IPS DF 19.7 (cell line): Measurements from ENCODE around the gene GBA3.

Source experiments
- DNase-seq: peaks from one replicate; pipeline ENCODE4 v3.0.0-alpha.2; 2013; ENCODE audit warnings: low read depth, low spot score

Gene GBA3

DNA sequence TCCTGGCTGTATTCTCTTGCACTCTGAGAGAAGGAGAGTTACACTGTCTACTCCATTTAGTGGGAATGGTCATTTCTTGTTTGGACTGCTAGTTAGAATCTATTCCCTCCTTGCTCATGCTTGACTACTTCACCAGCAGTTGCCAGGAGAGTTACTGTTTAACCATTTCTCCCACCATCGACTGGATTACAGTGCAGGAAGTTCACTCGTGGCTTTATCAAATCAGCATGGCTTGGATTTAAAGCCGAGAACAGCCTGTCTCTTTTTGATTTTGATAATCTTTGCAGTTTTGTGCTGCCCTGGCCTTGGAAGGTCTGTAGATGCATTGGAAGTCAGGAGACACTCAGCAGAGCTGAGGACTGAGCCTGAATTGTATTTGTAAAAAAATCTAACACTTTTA is 3.2 kb downstream of the GBA3 start:
- DNase-seq = no peak

DNA sequence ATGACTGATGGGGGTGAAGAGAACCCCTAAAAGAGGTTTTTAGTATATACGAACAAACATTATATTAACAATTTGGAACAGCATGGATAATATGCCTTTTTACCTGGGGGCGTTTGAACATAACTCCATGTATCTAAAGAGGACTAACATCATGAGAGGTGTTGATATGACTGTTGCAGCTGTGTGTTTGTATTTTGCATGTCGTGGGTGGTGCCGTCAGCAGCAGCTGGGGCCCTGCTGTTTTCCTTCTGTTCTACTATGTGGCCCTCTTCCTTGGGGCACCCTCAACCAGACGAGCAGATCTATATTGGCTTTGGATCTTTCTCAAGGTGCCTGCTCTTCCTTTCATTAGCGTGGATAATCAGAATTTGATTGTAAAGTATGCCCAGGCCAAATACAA is 11.2 kb downstream of the GBA3 start:
- DNase-seq = no peak

DNA sequence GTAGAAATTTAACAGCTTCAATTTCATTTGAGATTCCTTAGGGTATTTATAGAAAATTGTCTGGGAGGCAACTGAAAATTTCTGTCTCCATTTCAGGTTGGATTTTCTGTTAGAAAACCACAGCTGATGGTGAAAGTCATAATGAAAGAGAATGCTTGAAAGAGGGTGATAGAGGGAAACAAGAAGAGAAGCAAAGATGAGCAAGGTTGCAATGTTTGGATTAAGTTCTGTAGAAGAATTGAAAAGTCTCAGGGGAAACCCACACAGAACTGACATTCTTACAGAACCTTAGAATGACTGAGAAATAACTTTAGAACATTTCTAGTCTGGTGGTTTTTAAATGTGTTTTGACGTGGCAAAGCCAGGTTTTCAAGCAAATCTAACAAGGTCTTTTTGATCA is 14.7 kb downstream of the GBA3 start:
- DNase-seq = no peak

DNA sequence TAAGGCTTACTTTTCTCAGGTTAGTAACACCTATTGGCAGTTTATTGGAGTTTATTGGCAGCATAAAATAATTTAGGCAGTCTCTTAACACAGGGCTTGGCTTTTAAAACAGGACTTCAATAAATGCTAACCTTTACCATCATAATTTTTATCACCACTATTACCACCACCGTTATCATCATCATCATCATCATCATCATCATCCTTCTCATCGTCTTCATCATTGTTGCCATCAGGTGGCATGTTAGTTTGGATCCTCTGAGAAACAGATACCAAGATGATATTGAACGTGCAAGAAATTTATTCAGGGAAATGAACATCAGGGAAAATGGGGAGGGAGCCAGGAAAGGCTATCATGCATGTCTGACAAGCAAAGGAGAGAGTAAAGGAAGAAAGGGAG is 16.2 kb downstream of the GBA3 start:
- no peak for DNase-seq

DNA sequence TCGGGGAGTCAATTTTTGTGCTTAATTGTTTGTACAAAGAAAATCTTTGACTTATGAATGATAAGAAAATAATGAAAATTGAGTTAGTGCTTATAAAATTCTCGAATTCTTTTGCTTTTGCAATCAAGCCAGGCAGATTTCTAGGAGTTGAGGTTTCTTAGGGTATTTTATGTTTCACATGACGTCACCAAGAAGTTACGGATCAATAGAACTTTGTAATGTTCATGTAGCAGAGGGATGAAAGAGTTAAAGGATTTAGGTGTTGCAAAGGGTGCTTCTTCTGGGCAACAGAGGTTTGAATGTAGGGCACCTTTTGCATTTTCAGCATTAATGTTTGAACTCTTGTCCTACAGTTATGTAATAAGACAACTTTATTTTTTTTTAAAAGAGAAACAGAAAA is 19.4 kb downstream of the GBA3 start:
- DNase-seq = no peak

DNA sequence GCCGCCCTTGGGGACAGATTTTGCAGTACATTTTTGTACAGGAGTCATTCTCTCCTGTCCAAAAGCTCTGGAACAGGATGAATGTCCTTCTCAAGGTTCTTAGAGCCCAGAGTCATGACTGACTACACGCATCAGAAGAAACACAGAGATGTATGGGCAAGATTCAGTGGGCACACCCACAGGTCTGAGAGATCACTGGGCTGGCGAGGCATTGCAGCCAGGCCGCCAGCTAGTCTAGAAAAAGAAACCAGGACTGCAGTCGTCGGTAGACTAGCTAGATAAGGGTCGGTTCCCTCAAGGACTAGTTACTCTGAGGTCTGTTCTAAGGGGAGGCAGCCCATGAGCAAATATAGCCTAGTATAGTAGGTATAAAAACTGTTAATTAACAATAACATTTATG is 19.8 kb downstream of the GBA3 start:
- DNase-seq = no peak

DNA sequence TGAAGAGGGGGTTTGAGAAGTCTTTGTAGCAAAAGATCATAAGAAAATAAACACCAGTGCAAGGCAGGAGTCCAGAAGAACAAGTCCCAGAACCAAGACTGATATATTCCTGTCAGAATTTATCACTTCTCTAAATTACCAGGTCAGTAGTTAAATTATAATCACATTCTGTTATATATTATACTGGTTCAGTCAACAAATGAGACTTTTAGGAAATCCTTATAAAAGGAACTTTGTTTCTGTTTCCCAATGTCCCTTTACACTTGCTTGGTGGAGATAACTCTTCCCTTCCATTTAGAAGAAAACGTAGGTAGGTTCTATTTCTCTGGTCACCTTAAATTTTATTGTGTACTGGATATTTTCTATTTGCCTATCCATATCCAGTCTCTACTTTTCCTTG is 21.1 kb downstream of the GBA3 start:
- DNase-seq = no peak

DNA sequence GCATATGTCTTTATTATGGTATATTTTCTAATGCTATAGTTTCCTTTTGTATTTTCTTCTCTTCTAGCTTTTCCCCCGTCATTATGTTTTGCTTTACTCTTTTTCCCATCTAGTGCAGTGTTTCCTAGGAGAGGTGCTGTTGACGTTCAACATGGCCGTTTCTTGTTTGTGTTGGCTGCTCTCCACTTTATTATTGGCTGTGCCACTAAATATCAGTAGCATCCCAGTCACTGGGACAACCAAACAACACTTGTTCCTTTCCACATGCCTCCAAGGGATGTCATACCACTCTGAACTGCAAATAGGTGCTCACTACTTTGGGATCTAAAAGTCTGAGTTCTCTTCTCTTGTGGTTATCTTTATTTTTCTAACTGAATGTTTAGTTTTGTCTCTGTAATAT is 26.5 kb downstream of the GBA3 start:
- DNase-seq = no peak

DNA sequence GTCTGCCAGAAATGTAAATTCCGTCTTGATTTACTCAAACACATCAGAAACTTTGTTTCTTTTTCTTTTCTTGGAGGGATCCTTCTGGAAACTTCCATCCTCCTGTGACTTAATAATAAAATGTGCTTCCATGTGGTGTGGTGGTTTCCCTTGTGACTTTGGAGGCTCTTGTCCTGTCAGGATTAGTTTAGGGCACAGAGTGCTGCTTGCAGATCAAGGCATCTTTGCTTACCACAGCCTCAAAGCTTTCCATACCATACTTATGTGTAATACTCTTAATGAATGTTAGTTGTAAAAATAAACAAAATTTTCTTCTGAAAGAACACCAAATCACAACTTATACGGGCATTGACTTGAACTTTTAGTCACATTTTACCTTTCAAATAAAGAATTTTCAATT is 27.4 kb downstream of the GBA3 start:
- no peak for DNase-seq

DNA sequence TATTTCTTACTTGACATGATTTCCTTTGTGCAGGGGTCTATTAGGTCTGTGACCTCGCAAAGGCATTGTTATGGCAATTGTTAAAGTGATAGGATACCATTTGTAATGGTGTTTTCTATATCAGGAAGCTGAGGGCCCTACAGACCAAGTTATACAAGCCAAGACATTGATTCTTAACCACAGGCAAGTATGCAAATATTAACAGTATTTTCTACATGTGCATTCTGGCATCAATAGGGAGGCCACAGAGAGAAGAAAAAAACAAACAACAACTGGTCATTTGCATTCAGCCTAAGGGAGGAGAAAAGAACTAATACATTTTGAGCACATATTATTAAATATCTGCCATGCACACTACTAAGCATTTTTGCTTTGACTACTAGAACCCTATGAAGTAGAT is 28.5 kb downstream of the GBA3 start:
- DNase-seq = no peak

DNA sequence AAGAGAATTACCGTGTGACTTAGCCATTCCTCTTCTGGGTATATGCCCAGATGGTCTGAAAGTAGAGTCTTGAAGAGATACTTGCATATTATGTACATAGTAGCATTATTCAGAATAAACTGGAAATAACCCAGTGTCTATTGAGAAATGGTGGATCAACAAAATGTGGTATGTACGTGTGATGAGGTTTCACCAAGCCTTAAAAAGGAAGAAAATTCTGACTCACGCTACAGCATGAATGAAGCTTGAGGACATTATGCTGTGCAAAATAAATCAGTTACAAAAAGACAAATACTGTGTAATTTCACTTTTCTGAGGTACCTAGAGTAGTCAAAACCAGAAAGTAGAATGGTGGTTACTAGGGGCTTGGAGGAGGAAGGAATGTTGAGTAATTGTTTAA is 37.3 kb downstream of the GBA3 start:
- no peak for DNase-seq

DNA sequence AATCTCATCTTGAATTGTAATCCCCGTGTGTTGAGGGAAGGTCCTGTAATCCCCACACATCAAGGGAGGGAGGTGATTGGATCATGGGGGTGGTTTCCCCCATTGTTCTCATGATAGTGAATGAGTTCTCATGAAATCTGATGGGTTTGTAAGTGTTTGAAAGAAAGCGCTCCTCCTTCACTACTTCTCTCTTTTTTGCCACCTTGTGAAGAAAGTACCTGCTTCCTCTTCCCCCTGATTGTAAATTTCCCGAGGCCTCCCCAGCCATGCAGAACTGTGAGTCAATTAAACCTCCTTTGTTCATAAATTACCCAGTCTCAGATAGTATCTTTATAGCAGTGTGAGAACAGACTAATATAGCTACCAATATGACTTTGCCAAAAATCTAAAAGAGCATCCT is 41.1 kb downstream of the GBA3 start:
- DNase-seq = no peak

DNA sequence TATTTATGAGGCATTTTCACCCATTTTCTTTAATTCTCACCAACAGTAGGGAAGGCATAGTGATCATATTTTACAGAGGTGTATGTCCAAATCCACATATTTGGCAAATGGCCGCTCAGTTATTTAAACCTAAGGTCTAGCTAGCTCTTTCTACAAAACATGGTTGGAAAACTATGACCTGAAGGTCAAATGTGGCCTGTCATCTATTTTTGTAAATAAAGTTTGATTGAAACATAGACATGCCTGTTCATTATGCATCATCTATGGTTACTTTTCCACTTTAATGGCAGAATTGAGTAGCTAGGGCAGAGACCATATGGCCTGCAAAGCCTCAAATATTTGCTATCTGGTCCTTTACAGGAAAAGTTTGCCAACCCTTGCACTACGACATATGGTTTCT is 44.2 kb downstream of the GBA3 start:
- DNase-seq = no peak

DNA sequence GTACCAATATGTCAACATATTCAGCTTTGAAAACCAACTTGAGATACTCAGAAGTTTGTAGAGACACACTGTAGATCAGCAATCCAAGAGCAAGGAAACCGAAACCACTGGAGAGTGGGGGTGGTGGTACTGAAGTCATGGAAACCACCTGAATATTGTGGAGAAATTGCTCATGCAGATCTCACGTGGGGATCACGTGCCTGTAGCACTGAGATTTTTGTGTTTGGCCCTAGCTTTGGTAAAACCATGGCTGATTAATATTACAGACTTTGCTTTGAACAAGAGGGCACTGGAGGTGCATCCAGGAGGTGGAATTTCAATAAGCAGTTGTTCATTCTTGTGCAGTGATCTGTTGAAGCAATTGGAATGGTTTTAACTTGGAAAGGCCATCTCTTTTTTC is 47.2 kb downstream of the GBA3 start:
- DNase-seq = no peak

DNA sequence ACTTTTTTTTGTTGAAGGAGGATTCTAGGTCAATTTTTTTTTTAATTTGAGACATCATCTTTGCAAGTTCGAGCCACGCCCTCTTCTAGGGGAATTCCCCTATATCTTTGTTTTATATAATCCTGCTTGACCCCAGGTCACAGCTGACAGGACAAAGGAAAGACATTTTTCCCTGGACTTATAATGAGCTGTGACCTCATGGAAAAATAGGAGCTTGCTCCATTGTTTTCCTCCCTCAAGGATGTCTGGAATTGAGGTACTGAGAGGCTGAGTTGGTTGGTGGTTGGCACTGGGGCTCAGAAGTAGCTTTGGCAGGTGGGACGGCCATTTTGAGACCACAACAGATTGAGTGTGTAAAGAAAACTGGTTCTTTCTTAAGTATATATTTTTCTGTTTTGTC is 49.0 kb downstream of the GBA3 start:
- DNase-seq = no peak

DNA sequence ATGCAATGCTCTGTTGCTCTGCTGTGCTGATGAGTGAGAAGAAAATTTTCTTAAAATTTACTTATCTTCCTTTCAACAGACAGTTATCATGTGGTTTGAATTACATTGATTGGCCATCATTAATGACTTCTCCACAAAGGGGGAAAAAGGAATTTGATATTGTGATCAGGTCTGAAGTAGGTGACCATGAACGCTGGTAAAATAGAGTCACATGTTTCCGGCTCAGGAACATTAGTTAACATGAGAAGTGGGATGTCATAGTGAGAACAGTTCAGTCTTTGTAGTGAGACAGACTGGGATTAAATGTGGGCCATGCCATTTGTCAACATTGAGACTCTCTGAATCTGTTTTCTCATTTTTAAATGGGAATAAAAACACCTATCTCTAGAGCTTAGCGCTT is 50.6 kb downstream of the GBA3 start:
- no peak for DNase-seq

DNA sequence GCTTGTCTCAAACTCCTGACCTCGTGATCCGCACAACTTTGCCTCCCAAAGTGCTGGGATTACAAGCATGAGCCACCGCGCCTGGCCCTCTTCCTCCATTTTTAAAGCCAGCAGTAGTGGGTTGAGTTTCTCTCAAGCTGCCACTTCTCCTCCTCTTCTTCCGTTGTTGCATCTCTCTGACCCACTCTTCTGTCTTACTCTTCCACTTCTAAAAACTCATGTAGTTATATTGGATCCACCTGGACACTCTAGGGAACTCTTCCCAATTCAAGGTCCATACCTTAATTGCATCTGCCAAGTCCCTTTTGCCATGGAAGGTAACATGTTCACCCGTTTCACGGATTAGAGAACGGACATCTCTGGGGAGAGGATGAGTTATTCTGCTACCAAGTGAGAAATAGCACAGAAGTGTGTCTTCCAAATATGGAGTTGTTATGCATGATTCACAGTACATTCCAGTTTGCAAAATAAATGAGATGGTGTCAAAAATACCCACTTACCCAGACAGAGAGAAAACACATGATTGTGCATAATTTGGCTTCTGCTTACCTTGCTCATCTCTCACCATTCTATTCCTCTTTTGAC is 51.8 kb downstream of the GBA3 start:
- DNase-seq = no peak

DNA sequence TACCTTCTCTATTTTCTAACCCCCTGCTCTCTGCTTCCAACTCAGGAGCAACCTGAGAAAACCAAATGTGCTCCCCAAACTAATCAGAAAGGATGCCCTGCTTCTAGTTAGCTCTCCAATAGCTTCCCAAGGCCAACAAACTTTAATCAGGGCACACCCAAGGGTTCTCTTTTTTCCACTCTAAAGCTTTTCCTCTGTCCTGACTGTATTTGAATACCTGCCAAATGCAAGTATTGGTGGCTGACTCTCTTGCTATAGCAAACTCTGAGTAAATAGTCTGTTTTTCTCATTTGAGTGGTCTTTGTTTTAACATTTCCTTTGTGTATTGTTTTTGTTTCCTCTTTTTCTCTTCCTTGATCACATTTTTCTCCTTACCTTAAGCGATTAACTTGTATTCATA is 52.5 kb downstream of the GBA3 start:
- DNase-seq = no peak

DNA sequence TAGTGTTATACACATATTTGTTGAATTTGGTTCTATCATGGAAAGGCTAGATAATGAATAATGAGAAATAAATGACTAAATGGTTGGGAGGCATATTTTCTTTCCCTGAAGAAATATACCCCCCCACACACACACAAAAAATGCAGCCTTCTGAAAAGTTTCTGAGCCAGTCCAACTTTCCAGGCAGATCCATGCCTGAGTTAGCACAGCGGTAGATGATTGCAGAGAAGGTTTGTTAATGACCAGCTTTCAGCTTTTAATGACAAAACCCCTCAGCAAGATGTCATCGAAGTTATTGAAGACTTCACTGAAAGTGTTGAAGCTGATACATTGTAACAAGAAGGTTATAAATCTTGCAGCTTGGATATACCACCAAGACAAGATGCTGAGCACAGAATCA is 61.4 kb downstream of the GBA3 start:
- DNase-seq = no peak

DNA sequence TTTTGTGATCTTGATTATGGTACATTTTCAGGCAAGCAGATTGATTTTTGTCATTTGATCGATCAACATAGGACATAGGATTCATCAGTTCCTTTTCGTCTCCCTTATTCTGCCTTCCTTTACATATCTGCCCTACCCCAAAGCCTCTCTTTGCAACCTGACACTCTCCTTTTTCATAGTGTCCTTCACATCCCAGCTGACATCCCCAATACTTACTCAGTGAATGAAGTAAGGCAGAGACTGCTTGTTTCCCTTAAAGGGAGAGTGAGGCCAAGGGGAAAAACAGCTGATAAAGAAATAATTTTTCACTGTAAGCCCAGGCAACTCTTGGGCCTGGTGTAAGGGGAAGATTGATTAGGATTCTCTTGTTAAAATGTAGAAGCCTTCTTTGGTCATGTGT is 69.8 kb downstream of the GBA3 start:
- no peak for DNase-seq

DNA sequence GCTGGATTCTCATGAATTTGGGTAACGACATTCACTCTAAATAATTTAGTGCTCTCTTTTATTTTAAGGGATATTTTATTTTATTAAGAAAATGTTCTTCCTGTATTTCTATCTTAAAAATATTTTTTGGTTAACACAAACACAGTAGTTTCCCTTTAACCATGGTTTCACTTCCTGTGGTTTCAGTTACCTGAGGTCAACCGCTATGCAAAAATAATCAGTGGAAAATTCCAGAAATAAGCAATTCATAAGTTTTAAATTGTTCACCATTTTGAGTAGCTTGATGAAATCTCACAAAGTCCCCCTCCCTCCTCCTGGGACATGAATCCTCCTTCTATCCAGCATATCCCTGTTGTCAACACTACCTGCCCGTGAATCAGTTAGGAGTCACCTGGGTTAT is 71.4 kb downstream of the GBA3 start:
- no peak for DNase-seq

DNA sequence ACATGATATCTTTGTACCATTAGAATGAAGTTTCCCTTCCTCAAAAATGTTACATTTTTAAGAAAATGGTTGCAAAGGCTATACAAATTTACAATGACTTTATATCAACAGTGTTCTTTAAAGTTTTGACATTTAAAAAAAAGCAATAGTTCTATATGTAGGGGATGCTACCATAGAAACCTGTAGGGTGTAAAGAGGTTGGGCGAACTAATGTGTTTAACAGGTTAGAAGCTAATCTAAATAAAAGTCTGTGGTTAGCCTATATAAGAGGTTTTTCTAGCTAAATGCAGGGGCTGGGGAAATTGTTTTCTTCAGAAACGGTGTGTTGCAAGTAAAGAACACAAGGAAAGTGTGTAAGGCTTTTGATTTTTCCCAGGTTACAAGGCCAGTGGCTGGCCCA is 73.3 kb downstream of the GBA3 start:
- DNase-seq = no peak

DNA sequence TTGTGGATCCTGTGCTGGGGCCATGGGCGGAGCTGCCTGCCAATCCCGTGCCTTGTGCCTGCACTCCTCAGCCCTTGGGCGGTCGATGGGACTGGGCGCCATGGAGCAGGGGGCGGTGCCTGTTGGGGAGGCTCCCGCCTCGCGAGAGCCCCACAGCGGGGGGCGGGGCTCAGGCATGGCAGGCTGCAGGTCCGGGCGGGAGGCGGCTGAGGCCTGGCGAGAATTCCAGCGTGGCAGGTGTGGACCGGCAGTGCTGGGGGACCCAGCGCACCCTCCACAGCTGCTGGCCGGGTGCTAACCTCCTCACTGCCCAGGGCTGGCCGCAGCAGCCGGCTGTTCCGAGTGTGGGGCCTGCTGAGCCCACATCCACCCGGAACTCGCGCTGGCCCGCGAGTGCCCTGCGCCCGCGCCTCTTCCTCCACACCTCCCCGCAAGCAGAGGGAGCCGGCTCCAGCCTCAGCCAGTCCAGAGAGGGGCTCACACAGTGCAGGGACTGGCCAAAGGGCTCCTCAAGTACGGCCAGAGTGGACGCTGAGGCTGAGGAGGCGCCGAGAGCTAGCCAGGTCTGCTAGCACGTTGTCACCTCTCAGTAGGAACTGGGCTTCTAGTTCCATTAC is 85.9 kb downstream of the GBA3 start:
- DNase-seq = no peak

DNA sequence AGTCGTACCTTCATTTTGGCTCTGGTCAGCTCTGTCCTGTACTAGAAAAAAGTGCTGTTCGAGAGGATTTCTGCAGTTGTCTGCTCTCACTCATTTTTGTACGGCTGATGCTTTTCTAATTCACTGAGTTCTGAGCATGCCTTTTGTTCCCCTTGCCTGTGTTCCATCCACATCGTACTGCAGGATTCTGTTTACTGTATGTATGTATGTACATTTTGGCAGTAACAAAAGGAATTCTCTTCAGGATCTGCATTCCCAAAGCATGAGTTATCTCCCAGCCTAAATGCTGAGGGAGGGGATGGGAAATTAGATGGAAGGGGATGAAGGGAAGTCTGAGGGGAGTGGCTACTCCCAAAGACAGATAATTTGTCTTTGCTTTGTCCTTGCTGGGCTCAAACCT is 87.6 kb downstream of the GBA3 start:
- DNase-seq = no peak
